Measurements from ENCODE around the gene NIPSNAP3A. TPM values are rescaled to one million over a fixed set of nuclear protein-coding genes. Genes with fewer than 3 reads are reported as not detected.

Gene NIPSNAP3A
- total RNA-seq, 1 experiment from 2014 or later: 13.6 TPM

DNA sequence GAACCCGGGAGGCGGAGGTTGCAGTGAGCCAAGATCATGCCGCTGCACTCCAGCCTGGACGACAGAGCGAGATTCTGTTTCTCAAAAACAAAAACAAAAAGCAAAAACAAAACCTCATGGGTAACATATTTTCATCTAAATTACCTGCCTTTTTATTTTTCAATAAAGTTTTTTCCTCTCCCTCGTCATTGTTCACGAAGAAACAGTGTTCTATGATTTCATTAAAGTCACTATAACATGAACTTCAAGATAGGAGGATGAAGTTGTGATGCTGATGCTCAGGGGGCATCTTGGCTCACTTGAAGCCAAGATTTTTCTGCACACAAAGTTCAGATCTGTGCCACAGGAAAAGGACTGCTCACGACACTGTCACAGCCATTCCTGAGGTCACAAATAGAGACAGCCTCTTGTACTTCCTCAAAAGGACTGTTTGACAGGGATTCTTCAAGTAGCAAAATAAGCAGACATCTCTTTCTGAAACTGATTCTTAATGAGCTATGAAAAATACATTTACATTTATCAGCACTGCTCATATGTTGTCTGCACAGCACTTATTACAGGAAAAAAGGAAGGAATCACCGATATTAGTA is 32.6 kb downstream of the NIPSNAP3A start:
- no peaks in the 10 kb centered on the region for H3K9me3 ChIP-seq (ENCODE audit: low read depth, low read length, poor library complexity, severe bottlenecking)
- BruUV-seq (replicated peaks): no TSS peak
- no peak overlapping the region for H3K4me3 ChIP-seq (ENCODE audit: low read depth, low read length, poor library complexity, severe bottlenecking)
- H3K27me3 ChIP-seq (replicated peaks; ENCODE audit: insufficient read depth, low read depth, low read length, poor library complexity): no peaks in the 10 kb centered on the region
- H3K4me1 ChIP-seq (ENCODE audit: insufficient read depth, low read length, poor library complexity, severe bottlenecking): no peaks in the 10 kb centered on the region
- H3K36me3 ChIP-seq (ENCODE audit: insufficient read depth, low read length, poor library complexity, severe bottlenecking): no peaks in the 10 kb centered on the region
- CTCF ChIA-PET: no interaction called here
- POLR2A ChIA-PET (ENCODE audit: low non-redundant PET): no interaction called here
- H3K27ac ChIP-seq (ENCODE audit: low read depth, low read length, poor library complexity, severe bottlenecking): no peak overlapping the region
- intact Hi-C loops (cut with micrococcal nuclease; ENCODE audit: unreplicated experiment): loop anchor here (2.0 to 5.0 kb wide), 2 partner anchors 377 to 635 kb away; no protein-coding TSS in a partner anchor
- no peak for DNase-seq (ENCODE audit: low spot score)
- no peak for TF ChIP-seq EZH2 (IDR thresholded peaks at IDR 0.05; ENCODE audit: borderline replicate concordance, low read depth, low read length, poor library complexity, severe bottlenecking)
- TF ChIP-seq, protein P1, sequence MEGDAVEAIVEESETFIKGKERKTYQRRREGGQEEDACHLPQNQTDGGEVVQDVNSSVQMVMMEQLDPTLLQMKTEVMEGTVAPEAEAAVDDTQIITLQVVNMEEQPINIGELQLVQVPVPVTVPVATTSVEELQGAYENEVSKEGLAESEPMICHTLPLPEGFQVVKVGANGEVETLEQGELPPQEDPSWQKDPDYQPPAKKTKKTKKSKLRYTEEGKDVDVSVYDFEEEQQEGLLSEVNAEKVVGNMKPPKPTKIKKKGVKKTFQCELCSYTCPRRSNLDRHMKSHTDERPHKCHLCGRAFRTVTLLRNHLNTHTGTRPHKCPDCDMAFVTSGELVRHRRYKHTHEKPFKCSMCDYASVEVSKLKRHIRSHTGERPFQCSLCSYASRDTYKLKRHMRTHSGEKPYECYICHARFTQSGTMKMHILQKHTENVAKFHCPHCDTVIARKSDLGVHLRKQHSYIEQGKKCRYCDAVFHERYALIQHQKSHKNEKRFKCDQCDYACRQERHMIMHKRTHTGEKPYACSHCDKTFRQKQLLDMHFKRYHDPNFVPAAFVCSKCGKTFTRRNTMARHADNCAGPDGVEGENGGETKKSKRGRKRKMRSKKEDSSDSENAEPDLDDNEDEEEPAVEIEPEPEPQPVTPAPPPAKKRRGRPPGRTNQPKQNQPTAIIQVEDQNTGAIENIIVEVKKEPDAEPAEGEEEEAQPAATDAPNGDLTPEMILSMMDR (conservative IDR thresholded peaks at IDR 0.05; ENCODE audit: low read depth, low read length): no peak

GRCh38 chr9:104780796-104781395 is 33.4 kb downstream of the NIPSNAP3A start:
- POLR2A ChIA-PET (ENCODE audit: low non-redundant PET): no interaction called here
- no peaks in the 10 kb centered on the region for H3K9me3 ChIP-seq (ENCODE audit: low read depth, low read length, poor library complexity, severe bottlenecking)
- intact Hi-C loops (cut with micrococcal nuclease; ENCODE audit: unreplicated experiment): loop anchor here (2.0 to 5.0 kb wide), 2 partner anchors 376 to 634 kb away; no protein-coding TSS in a partner anchor
- BruUV-seq (replicated peaks): no TSS peak
- peak; percentile 44 for DNase-seq (ENCODE audit: low spot score)
- H3K36me3 ChIP-seq (ENCODE audit: insufficient read depth, low read length, poor library complexity, severe bottlenecking): no peaks in the 10 kb centered on the region
- H3K27me3 ChIP-seq (replicated peaks; ENCODE audit: insufficient read depth, low read depth, low read length, poor library complexity): no peaks in the 10 kb centered on the region
- no peaks in the 10 kb centered on the region for H3K4me1 ChIP-seq (ENCODE audit: insufficient read depth, low read length, poor library complexity, severe bottlenecking)
- CTCF ChIA-PET: no interaction called here
- no peak for TF ChIP-seq EZH2 (IDR thresholded peaks at IDR 0.05; ENCODE audit: borderline replicate concordance, low read depth, low read length, poor library complexity, severe bottlenecking)
- TF ChIP-seq, protein P1 (conservative IDR thresholded peaks at IDR 0.05; ENCODE audit: low read depth, low read length): peak; percentile 57
- H3K4me3 ChIP-seq (ENCODE audit: low read depth, low read length, poor library complexity, severe bottlenecking): no peak overlapping the region
- H3K27ac ChIP-seq (ENCODE audit: low read depth, low read length, poor library complexity, severe bottlenecking): no peak overlapping the region

- Histone ChIP-seq H3K36me3 (ENCODE audit: insufficient read depth, low read length, poor library complexity, severe bottlenecking) (no peaks in the 10 kb centered on the region), H3K4me1 (ENCODE audit: insufficient read depth, low read length, poor library complexity, severe bottlenecking) (no peaks in the 10 kb centered on the region), H3K27ac (ENCODE audit: low read depth, low read length, poor library complexity, severe bottlenecking) (no peak overlapping the region), H3K27me3 (replicated peaks; ENCODE audit: insufficient read depth, low read depth, low read length, poor library complexity) (no peaks in the 10 kb centered on the region), H3K4me3 (ENCODE audit: low read depth, low read length, poor library complexity, severe bottlenecking) (no peak overlapping the region), H3K9me3 (ENCODE audit: low read depth, low read length, poor library complexity, severe bottlenecking) (no peaks in the 10 kb centered on the region)
- ChIA-PET POLR2A (ENCODE audit: low non-redundant PET) (no interaction called here), CTCF (no interaction called here)
- no peak for TF ChIP-seq EZH2 (IDR thresholded peaks at IDR 0.05; ENCODE audit: borderline replicate concordance, low read depth, low read length, poor library complexity, severe bottlenecking)
- TF ChIP-seq, protein P1 (conservative IDR thresholded peaks at IDR 0.05; ENCODE audit: low read depth, low read length): no peak
- BruUV-seq (replicated peaks): no TSS peak
- no peak for DNase-seq (ENCODE audit: low spot score)
- intact Hi-C loops (cut with micrococcal nuclease; ENCODE audit: unreplicated experiment): loop anchor here (5.0 kb wide), 1 partner anchor 374 kb away; no protein-coding TSS in a partner anchor
These were observed 36.1 kb downstream of the NIPSNAP3A start for GRCh38 chr9:104783588-104783987.
